CD14-positive monocyte (primary cell): ENCODE measurements around the gene LRG1. TPM values are rescaled to one million over a fixed set of nuclear protein-coding genes. Genes with fewer than 3 reads are reported as not detected.

ENCODE experiments used
- DNase-seq, 3 donors: peaks; one replicate each; pipeline ENCODE4 v3.0.0-alpha.2; 2011 to 2022
- H2AFZ ChIP-seq: 2 replicates; pipeline ENCODE4 v1.6.0; 2012; ENCODE audit warnings: mild to moderate bottlenecking, low read depth, low read length, inconsistent platforms; ENCODE audit not compliant: insufficient read depth, poor library complexity, severe bottlenecking
- H3K27ac ChIP-seq, 2 donors: 1 replicate in 1 of 2; 2 replicates in 1 of 2; pipeline ENCODE4 v1.5.1; 2012 to 2013; ENCODE audit warnings: low read length in 2 of 2, control low read depth in 1 of 2, inconsistent platforms in 1 of 2, low read depth in 1 of 2, mild to moderate bottlenecking in 1 of 2
- H3K27me3 ChIP-seq, 2 donors: one replicate each; pipeline versions ENCODE4 v1.6.0 to v1.6.1; 2011 to 2013; ENCODE audit warnings: low read length in 2 of 2; ENCODE audit not compliant: control insufficient read depth in 2 of 2, insufficient read depth in 2 of 2
- H3K36me3 ChIP-seq, 2 donors: replicated peaks in 1 of 2; 1 replicate in 1 of 2; 2 replicates in 1 of 2; pipeline versions ENCODE4 v1.5.1 to v1.6.1; 2012 to 2013; ENCODE audit warnings: low read length in 2 of 2, control low read depth in 1 of 2, inconsistent platforms in 1 of 2, mild to moderate bottlenecking in 1 of 2; ENCODE audit not compliant: insufficient read depth in 2 of 2, control insufficient read depth in 1 of 2
- H3K4me1 ChIP-seq, 2 donors: 1 replicate in 1 of 2; 2 replicates in 1 of 2; pipeline versions ENCODE4 v1.5.1 to v1.6.1; 2012 to 2013; ENCODE audit warnings: low read length in 2 of 2, control low read depth in 1 of 2, inconsistent platforms in 1 of 2, mild to moderate bottlenecking in 1 of 2, moderate library complexity in 1 of 2; ENCODE audit not compliant: insufficient read depth in 2 of 2, control insufficient read depth in 1 of 2
- H3K4me2 ChIP-seq: replicated peaks from 2 replicates; pipeline ENCODE3; 2012; ENCODE audit warnings: low read length, moderate library complexity, mild to moderate bottlenecking; ENCODE audit not compliant: poor library complexity, severe bottlenecking; ENCODE audit errors: extremely low read depth
- H3K4me3 ChIP-seq, 3 experiments: fragments of 200-600 bp in 1 of 3; sonication (generic) in 1 of 3; replicated peaks in 1 of 3; 1 replicate in 2 of 3; 2 replicates in 1 of 3; pipeline ENCODE4 v1.5.1; 2011 to 2013; ENCODE audit warnings: low read length in 3 of 3, mild to moderate bottlenecking in 3 of 3, control low read depth in 2 of 3, low read depth in 2 of 3, inconsistent platforms in 1 of 3, moderate library complexity in 1 of 3
- H3K79me2 ChIP-seq: 2 replicates; pipeline ENCODE4 v1.6.0; 2012; ENCODE audit warnings: mild to moderate bottlenecking, control low read depth, inconsistent platforms, low read length, moderate library complexity; ENCODE audit not compliant: insufficient read depth
- H3K9ac ChIP-seq: 2 replicates; pipeline ENCODE4 v1.6.0; 2017; ENCODE audit warnings: low read length, mild to moderate bottlenecking; ENCODE audit not compliant: insufficient read depth, poor library complexity, severe bottlenecking
- H3K9me3 ChIP-seq, 2 donors: replicated peaks in 1 of 2; 1 replicate in 1 of 2; 2 replicates in 1 of 2; pipeline versions ENCODE4 v1.5.1 to v1.6.1; 2012 to 2013; ENCODE audit warnings: low read length in 2 of 2, control low read depth in 1 of 2; ENCODE audit not compliant: control insufficient read depth in 1 of 2, insufficient read depth in 1 of 2
- H4K20me1 ChIP-seq: 2 replicates; pipeline ENCODE4 v1.6.0; 2012; ENCODE audit warnings: mild to moderate bottlenecking, low read length, control low read depth, moderate library complexity; ENCODE audit not compliant: insufficient read depth
- H3K27ac Mint-ChIP-seq, 7 donors: one replicate each; pipeline ENCODE4 v1.8.0; 2020; ENCODE audit warnings: mild to moderate bottlenecking in 7 of 7, mixed read lengths in 7 of 7, moderate library complexity in 6 of 7, inconsistent platforms in 2 of 7
- H3K27me3 Mint-ChIP-seq, 3 donors: one replicate each; pipeline ENCODE4 v1.8.0; 2021 to 2022; ENCODE audit warnings: low read depth in 3 of 3, mild to moderate bottlenecking in 3 of 3, mixed read lengths in 3 of 3, moderate library complexity in 3 of 3, inconsistent platforms in 1 of 3
- H3K36me3 Mint-ChIP-seq, 2 donors: one replicate each; pipeline ENCODE4 v1.8.0; 2020; ENCODE audit warnings: mixed read lengths in 2 of 2, inconsistent platforms in 1 of 2, mild to moderate bottlenecking in 1 of 2
- H3K4me1 Mint-ChIP-seq: one replicate; pipeline ENCODE4 v1.8.0; 2020; ENCODE audit warnings: mild to moderate bottlenecking, mixed read lengths
- H3K4me3 Mint-ChIP-seq, 2 donors: one replicate each; pipeline ENCODE4 v1.8.0; 2020; ENCODE audit warnings: mild to moderate bottlenecking in 2 of 2, mixed read lengths in 2 of 2, moderate library complexity in 1 of 2
- H3K9me3 Mint-ChIP-seq, 7 donors: one replicate each; pipeline ENCODE4 v1.8.0; 2020 to 2022; ENCODE audit warnings: mixed read lengths in 7 of 7, mild to moderate bottlenecking in 6 of 7, moderate library complexity in 6 of 7, inconsistent platforms in 2 of 7
- WGBS: methylation state at CpG from one replicate; pipeline ENCODE4 v1.1.5; 2013; ENCODE audit warnings: missing lambda C conversion rate; ENCODE audit not compliant: insufficient coverage; 5-methylcytosine and 5-hydroxymethylcytosine counted together
- intact Hi-C, 2 donors: fragments of 100-400 bp; cut with micrococcal nuclease; formaldehyde crosslinking; loops; one replicate each; pipeline versions ENCODE4 v1.15.0 to v1.15.1; 2023
- polyA plus RNA-seq, 3 donors: library from polyadenylated mRNA; depleted of rRNA in 1 of 3; unstranded in 2 of 3; stranded (reverse) in 1 of 3; fragments of 300-500 nt in 2 of 3; fragments of >200 nt in 1 of 3; fragmentation: Illumina TruSeq in 2 of 3; gene quantifications; 1 replicate in 2 of 3; 2 replicates in 1 of 3; pipeline ENCODE4 v1.2.3, GENCODE V29; 2012 to 2021
- TF ChIP-seq, protein P1 (sequence below): fragments of 200-600 bp; IDR thresholded peaks from one replicate; pipeline ENCODE4 v1.8.0; 2022; ENCODE audit warnings: antibody characterized with exemption, mild to moderate bottlenecking

Gene LRG1
- polyA plus RNA-seq, 3 donors: 5.5 to 50.1 (median 9.6) TPM

DNA sequence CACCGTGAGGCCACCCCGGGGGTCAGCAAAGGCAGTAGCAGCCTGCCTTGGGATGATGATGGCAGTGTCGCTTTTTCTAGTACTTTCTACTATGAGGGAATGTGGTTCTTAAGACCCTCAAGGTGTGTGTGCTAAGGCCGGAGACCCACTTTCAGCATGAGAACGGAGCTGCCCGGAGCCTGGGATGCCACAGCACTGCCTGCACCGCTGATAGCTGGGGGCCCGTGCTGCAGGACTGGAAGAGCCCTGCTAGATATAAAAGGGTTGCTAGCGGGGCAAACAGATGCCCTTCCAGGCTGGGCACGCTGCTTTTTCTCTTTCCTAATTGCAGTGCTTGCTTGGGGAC lies 36.0 kb downstream of the LRG1 start:
- Histone ChIP-seq H3K9me3 (no peaks in the 10 kb centered on the region), H3K79me2 (no peaks in the 10 kb centered on the region), H3K27me3 (no peaks in the 10 kb centered on the region), H3K4me2 (no peak overlapping the region), H3K36me3 (peaks cover 36 to 39% of the 10 kb centered on the region in 2 donors), H4K20me1 (no peaks in the 10 kb centered on the region), H3K9ac (no peak overlapping the region), H2AFZ (no peak overlapping the region), H3K27ac (no peak overlapping the region), H3K4me3 (no peak overlapping the region), H3K4me1 (peaks cover 0 to 6% of the 10 kb centered on the region in 2 donors)
- Mint-ChIP-seq H3K4me3 (no peak overlapping the region), H3K9me3 (no peaks in the 10 kb centered on the region), H3K36me3 (peaks cover 40 to 58% of the 10 kb centered on the region in 2 donors), H3K27me3 (no peaks in the 10 kb centered on the region), H3K27ac (no peak overlapping the region), H3K4me1 (peaks cover 7% of the 10 kb centered on the region)
- TF ChIP-seq, protein P1, sequence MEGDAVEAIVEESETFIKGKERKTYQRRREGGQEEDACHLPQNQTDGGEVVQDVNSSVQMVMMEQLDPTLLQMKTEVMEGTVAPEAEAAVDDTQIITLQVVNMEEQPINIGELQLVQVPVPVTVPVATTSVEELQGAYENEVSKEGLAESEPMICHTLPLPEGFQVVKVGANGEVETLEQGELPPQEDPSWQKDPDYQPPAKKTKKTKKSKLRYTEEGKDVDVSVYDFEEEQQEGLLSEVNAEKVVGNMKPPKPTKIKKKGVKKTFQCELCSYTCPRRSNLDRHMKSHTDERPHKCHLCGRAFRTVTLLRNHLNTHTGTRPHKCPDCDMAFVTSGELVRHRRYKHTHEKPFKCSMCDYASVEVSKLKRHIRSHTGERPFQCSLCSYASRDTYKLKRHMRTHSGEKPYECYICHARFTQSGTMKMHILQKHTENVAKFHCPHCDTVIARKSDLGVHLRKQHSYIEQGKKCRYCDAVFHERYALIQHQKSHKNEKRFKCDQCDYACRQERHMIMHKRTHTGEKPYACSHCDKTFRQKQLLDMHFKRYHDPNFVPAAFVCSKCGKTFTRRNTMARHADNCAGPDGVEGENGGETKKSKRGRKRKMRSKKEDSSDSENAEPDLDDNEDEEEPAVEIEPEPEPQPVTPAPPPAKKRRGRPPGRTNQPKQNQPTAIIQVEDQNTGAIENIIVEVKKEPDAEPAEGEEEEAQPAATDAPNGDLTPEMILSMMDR: no peak
- intact Hi-C loops: no loop called here
- DNase-seq: no peak
- 97% methylated on average over 10 of the region's 10 CpGs for WGBS

- intact Hi-C loops: no loop called here
- no peaks in the 10 kb centered on the region for H3K27me3 ChIP-seq
- H3K36me3 ChIP-seq: peaks cover 41 to 44% of the 10 kb centered on the region in 2 donors
- peaks cover 0 to 6% of the 10 kb centered on the region in 2 donors for H3K4me1 ChIP-seq
- DNase-seq: no peak
- H4K20me1 ChIP-seq: no peaks in the 10 kb centered on the region
- Mint-ChIP-seq H3K4me3 (no peak overlapping the region), H3K4me1 (peaks cover 7% of the 10 kb centered on the region), H3K27ac (no peak overlapping the region), H3K9me3 (no peaks in the 10 kb centered on the region), H3K27me3 (no peaks in the 10 kb centered on the region), H3K36me3 (peaks cover 40 to 58% of the 10 kb centered on the region in 2 donors)
- H3K79me2 ChIP-seq: no peaks in the 10 kb centered on the region
- H3K4me2 ChIP-seq: no peak overlapping the region
- H2AFZ ChIP-seq: no peak overlapping the region
- H3K9ac ChIP-seq: no peak overlapping the region
- H3K4me3 ChIP-seq: no peak overlapping the region
- TF ChIP-seq, protein P1: no peak
- H3K27ac ChIP-seq: no peak overlapping the region
- WGBS: 96% methylated on average over 20 of the region's 25 CpGs
- H3K9me3 ChIP-seq: no peaks in the 10 kb centered on the region
Observed at GRCh38 chr19:4503132-4503824, 36.6 kb downstream of the LRG1 start.
